Measurements from ENCODE around the gene ANKEF1. TPM values are rescaled to one million over a fixed set of nuclear protein-coding genes. Genes with fewer than 3 reads are reported as not detected.
"Not testable (repeated sequence)": the region's sequence is repeated elsewhere in the genome, so short reads cannot be mapped to it uniquely, and the experiment has no call there.

The ANKEF1 gene
- 0.65 and 0.99 TPM in 2 replicates for total RNA-seq

- peak; percentile 53 to 69 for DNase-seq (ENCODE audit: low read depth in 2 of 2)
Measured at GRCh38 chr20:10034717-10035571, at the start of gene ANKEF1. Gene ANKEF1, plus strand, starts transcription at chr20:10034987. Its CDS starts 3,315 bp downstream, at chr20:10038302.

DNA sequence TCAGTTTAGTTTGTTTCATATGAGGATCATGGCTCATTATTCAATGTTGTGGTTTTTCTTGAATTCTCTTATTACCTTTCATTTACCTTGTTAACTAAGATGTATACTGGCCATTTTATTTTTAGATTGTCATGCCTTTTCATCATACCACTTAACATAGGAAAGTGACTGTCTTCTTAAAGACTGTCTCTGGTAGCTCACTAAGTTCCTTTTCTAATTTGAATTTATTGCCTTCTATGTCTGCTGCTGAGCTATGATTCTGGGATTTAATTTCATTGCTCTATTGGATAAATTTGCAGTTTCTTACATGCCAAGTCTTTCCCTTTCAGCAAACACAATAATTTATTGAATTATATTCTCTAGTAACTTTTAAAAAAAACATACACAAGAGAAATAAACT, 49.5 kb upstream of the ANKEF1 start:
- DNase-seq (ENCODE audit: low read depth in 2 of 2) = no peak

- no peak for DNase-seq (ENCODE audit: low read depth in 2 of 2)
Measured at GRCh38 chr20:9985773-9986172, 49.0 kb upstream of the ANKEF1 start.

DNA sequence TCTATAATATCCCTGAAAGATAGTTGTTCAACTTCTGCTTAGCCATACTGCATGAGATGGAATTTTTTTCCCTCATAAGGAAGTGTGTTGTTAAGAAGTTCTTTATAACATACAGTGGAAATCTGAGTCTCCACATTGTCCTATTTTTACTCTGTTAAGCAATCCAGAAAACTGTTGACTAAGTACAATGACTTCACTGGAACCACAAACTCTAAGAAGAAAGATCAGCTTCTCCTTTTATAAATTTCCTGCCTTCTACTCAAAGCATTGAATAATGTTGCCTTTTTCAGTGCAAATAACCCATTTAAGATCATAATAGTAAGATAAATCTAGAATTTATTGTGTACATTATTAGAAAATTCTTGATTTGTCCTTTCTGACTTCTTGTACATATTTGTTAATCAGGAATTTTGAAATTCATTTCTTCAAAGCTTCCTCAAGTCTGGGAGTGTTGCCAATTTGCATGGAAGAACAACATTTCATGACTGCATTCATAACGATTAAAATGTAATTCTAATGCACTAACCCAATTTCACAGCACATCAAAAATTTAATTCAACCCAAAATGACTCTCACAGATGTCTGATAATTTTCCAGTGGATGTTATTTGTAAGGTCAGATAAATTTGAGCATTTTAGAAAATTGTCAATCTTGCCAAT, 45.6 kb upstream of the ANKEF1 start:
- peak in 1 of 2 donors; percentile 4 for DNase-seq (ENCODE audit: low read depth in 2 of 2)

DNA sequence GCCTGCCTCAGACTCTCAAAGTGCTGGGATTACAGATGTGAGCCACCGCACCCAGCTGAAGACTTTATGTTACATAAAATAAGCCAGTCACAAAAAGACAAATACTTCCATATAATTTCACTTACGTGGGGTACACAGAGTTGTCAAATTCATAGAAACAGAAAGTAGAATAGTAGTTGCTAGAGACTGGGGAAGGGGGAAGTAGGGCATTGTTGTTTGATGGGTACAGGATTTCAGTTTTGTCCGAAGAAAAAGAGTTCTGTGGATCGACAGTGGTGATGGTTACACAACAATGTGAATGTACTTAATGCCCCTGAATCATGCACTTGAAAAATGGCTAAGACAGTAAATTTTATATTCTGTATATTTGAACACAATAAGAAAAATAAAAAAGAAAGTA, 41.6 kb upstream of the ANKEF1 start:
- DNase-seq (ENCODE audit: low read depth in 2 of 2) = no peak

GRCh38 chr20:9994676-9995075, 40.1 kb upstream of the ANKEF1 start:
- DNase-seq (ENCODE audit: low read depth in 2 of 2) = no peak

DNA sequence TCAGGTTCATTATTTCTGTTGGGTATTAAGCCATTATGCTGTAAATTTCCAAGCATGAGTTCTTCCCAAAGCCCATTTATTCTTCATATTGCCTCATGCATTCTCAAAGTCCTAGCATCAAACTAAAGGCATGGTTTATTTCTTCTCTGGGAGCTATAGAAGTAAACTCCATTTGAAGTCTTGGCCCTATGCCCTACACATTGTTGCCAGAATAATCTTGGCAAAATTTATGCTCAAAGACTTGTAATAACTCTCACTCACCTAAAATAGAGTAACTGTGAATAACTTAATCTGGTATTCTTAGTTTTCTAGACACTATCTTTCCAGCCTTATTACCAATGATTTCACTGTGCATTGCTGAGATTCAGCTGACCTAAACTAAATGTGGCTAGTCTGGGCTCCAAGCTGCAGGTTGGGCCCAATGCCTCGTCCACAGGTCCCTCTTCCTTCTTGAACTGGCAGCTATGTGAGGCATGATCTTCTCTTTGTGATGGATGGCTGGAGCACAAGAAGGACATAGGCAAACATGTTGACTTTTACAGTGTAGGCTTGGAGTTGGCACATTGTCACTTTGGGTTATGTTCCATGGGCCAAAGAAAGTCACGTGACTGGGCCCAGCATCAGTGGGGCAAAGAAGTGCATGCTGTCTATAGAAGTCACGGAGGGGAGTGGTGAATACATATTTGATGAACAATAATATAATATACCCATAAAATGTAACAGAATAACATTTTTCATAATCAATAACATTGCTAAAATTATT, 39.1 kb upstream of the ANKEF1 start:
- no peak for DNase-seq (ENCODE audit: low read depth in 2 of 2)

GRCh38 chr20:9996944-9997343, 37.8 kb upstream of the ANKEF1 start:
- DNase-seq (ENCODE audit: low read depth in 2 of 2) = no peak

- DNase-seq (ENCODE audit: low read depth in 2 of 2) = no peak
Measured at GRCh38 chr20:9999645-10000044, 35.1 kb upstream of the ANKEF1 start.

DNA sequence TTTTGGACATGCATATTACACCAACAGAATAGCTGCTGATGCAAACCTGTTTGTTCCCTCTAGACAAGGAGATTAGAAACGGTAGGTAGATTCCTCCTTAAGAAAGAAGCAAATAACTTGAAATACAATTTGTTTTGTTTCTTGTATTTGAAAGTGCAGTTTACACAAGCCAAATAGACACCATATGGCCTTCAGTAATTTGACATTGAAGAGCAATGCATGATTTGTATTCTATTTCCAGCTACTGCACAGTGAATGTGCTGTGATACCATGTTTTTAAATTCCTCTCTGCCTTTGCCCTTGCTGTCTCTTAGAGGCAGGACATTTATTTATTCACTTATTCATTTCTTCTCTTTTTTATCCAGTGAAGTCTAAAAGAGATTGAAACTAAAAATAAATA, 31.9 kb upstream of the ANKEF1 start:
- DNase-seq (ENCODE audit: low read depth in 2 of 2) = no peak

DNA sequence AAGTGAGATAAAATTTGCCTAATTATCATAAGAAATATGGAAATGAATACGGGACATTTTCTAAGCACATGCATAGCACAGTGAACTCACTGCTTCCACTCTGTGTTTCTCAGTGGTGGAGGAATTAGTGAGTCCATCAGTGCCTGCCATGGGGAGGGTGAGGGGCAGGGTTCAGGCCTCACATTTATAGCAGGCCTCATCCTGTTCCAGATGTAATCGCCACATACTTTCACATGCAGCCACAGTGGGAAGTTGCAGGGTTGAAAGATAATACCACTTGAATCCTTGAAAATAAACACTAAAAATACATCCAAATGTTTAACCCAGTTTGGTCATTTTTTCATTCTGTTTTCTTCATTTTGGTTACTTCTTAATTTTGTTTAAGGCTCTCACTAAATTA, 29.9 kb upstream of the ANKEF1 start:
- DNase-seq (ENCODE audit: low read depth in 2 of 2) = no peak

GRCh38 chr20:10005885-10006284, 28.9 kb upstream of the ANKEF1 start:
- DNase-seq (ENCODE audit: low read depth in 2 of 2) = no peak

DNA sequence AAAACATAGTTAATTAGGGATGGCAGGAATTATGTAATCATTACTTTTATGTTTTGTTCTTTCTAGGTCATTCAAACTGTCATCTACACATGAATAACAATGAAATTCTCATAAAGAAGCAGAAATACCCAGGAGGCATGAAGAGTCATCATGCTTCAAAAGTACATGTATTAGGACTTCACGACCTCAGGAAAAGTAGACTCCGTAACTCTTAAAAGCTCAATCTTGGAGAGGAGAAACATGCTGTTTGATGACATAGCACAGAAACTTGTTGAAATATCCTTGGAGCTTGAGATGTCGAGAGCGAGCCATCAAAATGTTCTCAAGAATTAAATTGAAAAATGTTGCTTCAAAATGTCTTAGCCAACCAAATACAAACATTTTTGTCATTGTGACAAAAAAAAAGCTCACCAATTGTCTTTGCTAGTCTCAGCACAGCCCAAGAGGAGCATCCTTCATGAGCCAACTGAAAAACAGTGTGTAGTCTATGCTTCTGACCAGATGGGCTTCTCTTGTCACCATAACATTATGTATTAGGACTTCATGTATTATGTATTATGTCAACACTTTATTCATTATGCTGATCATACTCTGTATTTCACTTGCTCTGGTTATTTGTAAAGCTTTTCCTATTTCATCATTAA, 28.2 kb upstream of the ANKEF1 start:
- no peak for DNase-seq (ENCODE audit: low read depth in 2 of 2)

GRCh38 chr20:10007158-10007557, 27.6 kb upstream of the ANKEF1 start:
- DNase-seq (ENCODE audit: low read depth in 2 of 2) = no peak

- no peak for DNase-seq (ENCODE audit: low read depth in 2 of 2)
Measured at GRCh38 chr20:10007747-10008146, 27.0 kb upstream of the ANKEF1 start.

DNA sequence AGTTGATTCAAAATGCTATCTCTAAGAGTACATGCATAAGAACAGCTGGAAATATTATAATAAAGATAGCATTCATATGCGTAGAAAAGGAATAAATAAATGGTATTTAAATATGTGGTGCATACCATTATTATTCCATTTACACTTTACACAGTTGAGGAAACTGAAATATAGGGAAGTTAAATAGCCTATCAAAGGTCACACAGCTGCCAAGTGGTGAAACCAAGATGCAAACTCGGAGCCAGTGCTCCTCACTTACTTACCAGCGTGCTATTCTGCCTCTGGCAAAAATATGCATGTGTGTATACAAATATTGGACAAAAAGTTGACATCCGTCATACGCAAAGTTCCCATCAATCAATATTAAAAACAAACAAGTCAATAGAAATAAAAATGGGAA, 22.3 kb upstream of the ANKEF1 start:
- no peak for DNase-seq (ENCODE audit: low read depth in 2 of 2)

DNA sequence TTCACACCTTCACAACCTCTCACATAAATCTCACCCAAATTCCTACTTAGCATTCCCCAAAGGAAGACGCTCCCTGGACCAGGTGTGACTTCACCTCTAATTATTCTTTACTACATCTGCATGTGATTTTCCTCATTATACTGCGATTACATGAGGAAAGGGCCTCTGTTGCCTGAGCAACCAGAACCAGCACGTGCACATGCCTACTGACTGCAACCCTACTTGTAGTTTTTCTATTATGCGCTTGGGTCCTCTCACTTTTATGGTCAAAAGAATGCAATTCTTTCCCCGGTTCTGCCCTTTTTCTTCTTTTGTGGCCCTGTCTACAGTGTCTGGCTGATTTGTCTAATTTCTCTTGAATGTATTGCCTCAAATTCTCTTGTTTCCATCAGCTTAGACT, 20.4 kb upstream of the ANKEF1 start:
- DNase-seq (ENCODE audit: low read depth in 2 of 2) = no peak

DNA sequence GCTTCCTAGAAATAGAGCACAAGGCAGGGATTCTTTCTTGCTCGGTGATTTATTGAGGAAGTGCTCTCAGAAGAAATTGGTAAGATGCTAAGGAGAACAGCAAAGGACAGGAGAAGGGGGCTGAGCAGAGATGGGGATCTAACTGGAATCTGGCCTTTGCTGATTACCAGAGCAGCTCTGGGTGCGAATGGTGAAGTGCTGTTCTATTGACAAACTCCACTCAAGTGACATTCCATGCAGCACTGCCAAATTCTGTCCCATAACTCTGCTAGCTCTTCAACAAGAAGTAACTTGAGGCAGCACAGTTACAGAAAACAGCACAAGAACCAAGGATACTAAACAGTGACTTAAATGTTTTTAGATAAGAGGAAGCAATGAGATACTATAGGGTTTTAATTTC, 13.8 kb upstream of the ANKEF1 start:
- DNase-seq (ENCODE audit: low read depth in 2 of 2) = no peak

GRCh38 chr20:10022625-10023024, 12.2 kb upstream of the ANKEF1 start:
- DNase-seq (ENCODE audit: low read depth in 2 of 2) = no peak

DNA sequence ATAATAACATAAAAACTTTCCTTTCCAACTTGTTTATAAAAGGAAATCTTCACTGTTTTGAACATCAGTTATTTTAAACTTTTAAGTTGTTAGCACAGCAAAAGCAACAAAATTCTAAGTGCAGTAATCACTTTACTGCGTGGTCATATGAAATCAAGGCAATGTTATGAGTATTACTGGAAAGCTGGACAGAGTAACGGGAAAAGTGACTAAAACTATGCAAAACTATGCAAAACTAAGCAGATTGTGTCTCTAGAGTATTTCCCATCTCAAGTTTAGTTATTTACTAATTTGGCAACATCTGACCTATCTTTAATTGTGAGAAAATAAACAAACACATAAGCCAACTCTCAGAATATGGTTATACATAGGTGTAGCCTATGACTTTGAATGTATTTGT, 10.9 kb upstream of the ANKEF1 start:
- DNase-seq (ENCODE audit: low read depth in 2 of 2) = no peak

DNA sequence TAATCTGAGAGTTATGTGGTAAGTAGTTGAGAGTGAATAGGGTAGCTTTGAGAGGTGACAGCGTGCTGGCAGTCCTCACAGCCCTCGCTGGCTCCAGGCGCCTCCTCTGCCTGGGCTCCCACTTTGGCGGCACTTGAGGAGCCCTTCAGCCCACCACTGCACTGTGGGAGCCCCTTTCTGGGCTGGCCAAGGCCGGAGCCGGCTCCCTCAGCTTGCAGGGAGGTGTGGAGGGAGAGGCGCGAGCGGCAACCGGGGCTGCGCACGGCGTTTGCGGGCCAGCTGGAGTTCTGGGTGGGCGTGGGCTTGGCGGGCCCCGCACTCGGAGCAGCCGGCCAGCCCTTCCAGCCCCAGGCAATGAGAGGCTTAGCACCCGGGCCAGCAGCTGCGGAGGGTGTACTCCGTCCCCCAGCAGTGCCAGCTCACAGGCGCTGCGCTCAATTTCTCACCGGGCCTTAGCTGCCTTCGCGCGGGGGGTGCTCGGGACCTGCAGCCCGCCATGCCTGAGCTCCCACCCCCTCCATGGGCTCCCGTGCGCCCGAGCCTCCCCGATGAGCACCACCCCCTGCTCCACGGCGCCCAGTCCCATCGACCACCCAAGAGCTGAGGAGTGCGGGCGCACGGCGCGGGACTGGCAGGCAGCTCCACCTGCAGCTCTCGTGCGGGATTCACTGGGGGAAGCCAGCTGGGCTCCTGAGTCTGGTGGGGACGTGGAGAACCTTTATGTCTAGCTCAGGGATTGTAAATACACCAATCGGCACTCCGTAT, 3.2 kb upstream of the ANKEF1 start:
- DNase-seq (ENCODE audit: low read depth in 2 of 2) = not testable (repeated sequence)
